Neural cell (in vitro differentiated cells): ENCODE results near the gene CANX.

Experiments used
- EZH2 ChIP-seq: fragments of 200-600, 300-800 bp; shearing (Covaris generic), sonication (generic); IDR thresholded peaks from 2 replicates; pipeline ENCODE4 v1.6.1; 2014; ENCODE audit warnings: antibody characterized with exemption, low read length, borderline replicate concordance, mild to moderate bottlenecking; ENCODE audit not compliant: insufficient read depth, poor library complexity, severe bottlenecking
- MXI1 ChIP-seq: fragments of 450-650 bp; conservative IDR thresholded peaks from 2 replicates; pipeline ENCODE4 v1.6.1; 2014; ENCODE audit warnings: antibody characterized with exemption, mild to moderate bottlenecking; ENCODE audit not compliant: poor library complexity, severe bottlenecking
- POLR2AphosphoS5 ChIP-seq: IDR thresholded peaks from 2 replicates; pipeline ENCODE4 v1.6.1; 2012
- RAD21 ChIP-seq: fragments of 450-650 bp; conservative IDR thresholded peaks from 2 replicates; pipeline ENCODE4 v1.6.1; 2014; ENCODE audit warnings: antibody characterized with exemption, mild to moderate bottlenecking, moderate library complexity
- SMC3 ChIP-seq: fragments of 450-650 bp; conservative IDR thresholded peaks from 2 replicates; pipeline ENCODE4 v1.6.1; 2014; ENCODE audit warnings: antibody characterized with exemption, mild to moderate bottlenecking, moderate library complexity; ENCODE audit not compliant: poor library complexity
- TAF1 ChIP-seq: IDR thresholded peaks from 2 replicates; pipeline ENCODE4 v1.6.1; 2012; ENCODE audit warnings: low read depth
- TF ChIP-seq, protein P1 (sequence below): fragments of 450-650 bp; IDR thresholded peaks from 2 replicates; pipeline ENCODE4 v1.5.1; 2014; ENCODE audit warnings: antibody characterized with exemption, mild to moderate bottlenecking, moderate library complexity; ENCODE audit not compliant: poor library complexity, severe bottlenecking
- TF ChIP-seq, protein P2 (sequence below): IDR thresholded peaks from 2 replicates; pipeline ENCODE4 v1.6.1; 2012; ENCODE audit warnings: borderline replicate concordance

- TF ChIP-seq TAF1 (no peak), MXI1 (no peak), EZH2 (no peak), POLR2AphosphoS5 (no peak), RAD21 (no peak), SMC3 (no peak)
- TF ChIP-seq, protein P1, sequence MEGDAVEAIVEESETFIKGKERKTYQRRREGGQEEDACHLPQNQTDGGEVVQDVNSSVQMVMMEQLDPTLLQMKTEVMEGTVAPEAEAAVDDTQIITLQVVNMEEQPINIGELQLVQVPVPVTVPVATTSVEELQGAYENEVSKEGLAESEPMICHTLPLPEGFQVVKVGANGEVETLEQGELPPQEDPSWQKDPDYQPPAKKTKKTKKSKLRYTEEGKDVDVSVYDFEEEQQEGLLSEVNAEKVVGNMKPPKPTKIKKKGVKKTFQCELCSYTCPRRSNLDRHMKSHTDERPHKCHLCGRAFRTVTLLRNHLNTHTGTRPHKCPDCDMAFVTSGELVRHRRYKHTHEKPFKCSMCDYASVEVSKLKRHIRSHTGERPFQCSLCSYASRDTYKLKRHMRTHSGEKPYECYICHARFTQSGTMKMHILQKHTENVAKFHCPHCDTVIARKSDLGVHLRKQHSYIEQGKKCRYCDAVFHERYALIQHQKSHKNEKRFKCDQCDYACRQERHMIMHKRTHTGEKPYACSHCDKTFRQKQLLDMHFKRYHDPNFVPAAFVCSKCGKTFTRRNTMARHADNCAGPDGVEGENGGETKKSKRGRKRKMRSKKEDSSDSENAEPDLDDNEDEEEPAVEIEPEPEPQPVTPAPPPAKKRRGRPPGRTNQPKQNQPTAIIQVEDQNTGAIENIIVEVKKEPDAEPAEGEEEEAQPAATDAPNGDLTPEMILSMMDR = no peak
- TF ChIP-seq, protein P2, sequence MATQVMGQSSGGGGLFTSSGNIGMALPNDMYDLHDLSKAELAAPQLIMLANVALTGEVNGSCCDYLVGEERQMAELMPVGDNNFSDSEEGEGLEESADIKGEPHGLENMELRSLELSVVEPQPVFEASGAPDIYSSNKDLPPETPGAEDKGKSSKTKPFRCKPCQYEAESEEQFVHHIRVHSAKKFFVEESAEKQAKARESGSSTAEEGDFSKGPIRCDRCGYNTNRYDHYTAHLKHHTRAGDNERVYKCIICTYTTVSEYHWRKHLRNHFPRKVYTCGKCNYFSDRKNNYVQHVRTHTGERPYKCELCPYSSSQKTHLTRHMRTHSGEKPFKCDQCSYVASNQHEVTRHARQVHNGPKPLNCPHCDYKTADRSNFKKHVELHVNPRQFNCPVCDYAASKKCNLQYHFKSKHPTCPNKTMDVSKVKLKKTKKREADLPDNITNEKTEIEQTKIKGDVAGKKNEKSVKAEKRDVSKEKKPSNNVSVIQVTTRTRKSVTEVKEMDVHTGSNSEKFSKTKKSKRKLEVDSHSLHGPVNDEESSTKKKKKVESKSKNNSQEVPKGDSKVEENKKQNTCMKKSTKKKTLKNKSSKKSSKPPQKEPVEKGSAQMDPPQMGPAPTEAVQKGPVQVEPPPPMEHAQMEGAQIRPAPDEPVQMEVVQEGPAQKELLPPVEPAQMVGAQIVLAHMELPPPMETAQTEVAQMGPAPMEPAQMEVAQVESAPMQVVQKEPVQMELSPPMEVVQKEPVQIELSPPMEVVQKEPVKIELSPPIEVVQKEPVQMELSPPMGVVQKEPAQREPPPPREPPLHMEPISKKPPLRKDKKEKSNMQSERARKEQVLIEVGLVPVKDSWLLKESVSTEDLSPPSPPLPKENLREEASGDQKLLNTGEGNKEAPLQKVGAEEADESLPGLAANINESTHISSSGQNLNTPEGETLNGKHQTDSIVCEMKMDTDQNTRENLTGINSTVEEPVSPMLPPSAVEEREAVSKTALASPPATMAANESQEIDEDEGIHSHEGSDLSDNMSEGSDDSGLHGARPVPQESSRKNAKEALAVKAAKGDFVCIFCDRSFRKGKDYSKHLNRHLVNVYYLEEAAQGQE = no peak
Measured at GRCh38 chr5:179759581-179760551, 61.1 kb downstream of the CANX start.
